Natural killer cell treated with Interleukin-12 subunit alpha and Interleukin-12 subunit beta and Interleukin-15 and Interleukin-18, amount 100 ng/mL, for 72 hours (primary cell): Measurements from ENCODE around the gene SMCO2. TPM values are rescaled to one million over a fixed set of nuclear protein-coding genes. Genes with fewer than 3 reads are reported as not detected.

Experiments
- ATAC-seq, 2 donors: fragments of 150-1000 bp; cut with Tn5 transposase in 1 of 2; sonication (Bioruptor Pico), chemical (Tn5 transposase) in 1 of 2; 2 replicates each; pipeline ENCODE4 v1.10.0; 2021
- DNase-seq: peaks from one replicate; pipeline ENCODE4 v3.0.0; 2022; ENCODE audit warnings: low spot score
- H3K27ac Mint-ChIP-seq, 2 donors: 1 replicate in 1 of 2; 2 replicates in 1 of 2; pipeline ENCODE4 v1.8.0; 2022; ENCODE audit warnings: mixed read lengths in 2 of 2, mild to moderate bottlenecking in 1 of 2, moderate library complexity in 1 of 2
- H3K27me3 Mint-ChIP-seq, 2 donors: 1 replicate in 1 of 2; 2 replicates in 1 of 2; pipeline ENCODE4 v1.8.0; 2022; ENCODE audit warnings: mixed read lengths in 2 of 2
- H3K36me3 Mint-ChIP-seq: one replicate; pipeline ENCODE4 v1.8.0; 2022; ENCODE audit warnings: mixed read lengths
- H3K4me1 Mint-ChIP-seq, 2 donors: 1 replicate in 1 of 2; 2 replicates in 1 of 2; pipeline ENCODE4 v1.8.0; 2022; ENCODE audit warnings: low read depth in 2 of 2, mixed read lengths in 2 of 2, mild to moderate bottlenecking in 1 of 2
- H3K4me3 Mint-ChIP-seq: one replicate; pipeline ENCODE4 v1.8.0; 2022; ENCODE audit warnings: mixed read lengths
- H3K9me3 Mint-ChIP-seq: 2 replicates; pipeline ENCODE4 v1.8.0; 2022; ENCODE audit warnings: mixed read lengths
- total RNA-seq, 2 donors: library from RNA; stranded (reverse); gene quantifications; one replicate each; pipeline ENCODE4 v1.2.3, GENCODE V29; 2022

SMCO2 gene
- 1 to 10 TPM; 1.0 to 1.1 TPM for total RNA-seq

DNA sequence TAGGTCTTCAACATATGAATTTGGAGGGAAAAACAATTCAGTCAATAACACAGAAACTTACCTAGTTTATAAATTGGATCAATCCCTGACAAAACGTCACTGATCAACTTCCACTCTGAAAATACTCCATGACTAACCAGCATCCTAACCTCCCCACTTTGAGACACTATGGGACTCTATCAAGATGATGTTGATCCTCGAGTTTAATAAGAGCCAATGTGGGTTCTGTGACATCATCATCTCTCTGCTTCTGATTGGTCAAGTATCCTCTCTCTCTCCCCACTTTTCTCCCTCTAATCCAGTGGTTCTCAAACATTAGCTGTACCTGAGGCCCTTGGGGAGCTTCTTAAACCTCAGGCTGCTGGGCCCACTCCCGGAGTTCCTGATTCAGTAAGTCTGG lies at the start of gene SMCO2:
SMCO2 (plus strand) TSS at position 301 of the 400 bp plus-strand sequence. CDS start 23,896 bp downstream, outside the sequence.
- Mint-ChIP-seq H3K4me3 (no peak within 1 kb of the TSS), H3K4me1 (no peaks in the 10 kb centered on the region), H3K27ac (no peak within 1 kb of the TSS), H3K9me3 (no peaks in the 10 kb centered on the region), H3K27me3 (peaks cover 2 to 21% of the 10 kb centered on the region in 2 donors), H3K36me3 (no peaks in the 10 kb centered on the region)
- ATAC-seq, result no peak
- no peak for DNase-seq

DNA sequence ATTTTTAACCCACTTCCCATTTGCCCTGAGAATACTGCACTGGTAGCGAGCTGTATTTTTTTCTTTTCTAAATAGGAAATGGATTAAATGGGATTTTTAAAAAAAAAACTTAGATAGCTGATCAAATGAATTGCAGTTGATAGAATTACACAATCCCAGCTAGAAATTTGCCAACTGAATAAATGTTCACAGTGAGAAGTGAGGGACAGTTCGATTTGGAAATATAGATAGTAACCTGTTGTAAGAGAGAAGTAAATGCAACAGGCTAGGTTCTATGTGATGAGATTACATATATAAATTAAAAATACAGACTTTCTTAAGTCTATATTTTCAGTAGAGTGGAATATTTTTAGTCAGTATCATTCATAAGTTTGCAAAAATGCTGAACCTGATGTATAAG lies 48.1 kb upstream of the SMCO2 start:
- H3K36me3 Mint-ChIP-seq, result no peaks in the 10 kb centered on the region
- peaks cover 0 to 2% of the 10 kb centered on the region in 2 donors for H3K27me3 Mint-ChIP-seq
- no peaks in the 10 kb centered on the region for H3K9me3 Mint-ChIP-seq
- H3K4me1 Mint-ChIP-seq, result no peaks in the 10 kb centered on the region
- DNase-seq, result no peak
- H3K27ac Mint-ChIP-seq, result no peak overlapping the region
- H3K4me3 Mint-ChIP-seq, result no peak overlapping the region
- ATAC-seq, result no peak

- no peak for ATAC-seq
- peaks cover 0 to 2% of the 10 kb centered on the region in 2 donors for H3K27me3 Mint-ChIP-seq
- DNase-seq, result no peak
- no peaks in the 10 kb centered on the region for H3K36me3 Mint-ChIP-seq
- no peaks in the 10 kb centered on the region for H3K4me1 Mint-ChIP-seq
- no peak overlapping the region for H3K4me3 Mint-ChIP-seq
- no peaks in the 10 kb centered on the region for H3K9me3 Mint-ChIP-seq
- no peak overlapping the region for H3K27ac Mint-ChIP-seq
Observed at GRCh38 chr12:27399074-27399473, 47.5 kb upstream of the SMCO2 start.

- no peaks in the 10 kb centered on the region for H3K27me3 Mint-ChIP-seq
- H3K36me3 Mint-ChIP-seq, result no peaks in the 10 kb centered on the region
- no peak overlapping the region for H3K4me3 Mint-ChIP-seq
- ATAC-seq, result no peak
- DNase-seq, result no peak
- H3K9me3 Mint-ChIP-seq, result no peaks in the 10 kb centered on the region
- H3K27ac Mint-ChIP-seq, result no peak overlapping the region
- H3K4me1 Mint-ChIP-seq, result no peaks in the 10 kb centered on the region
Observed at GRCh38 chr12:27400856-27401354, 45.6 kb upstream of the SMCO2 start.

DNA sequence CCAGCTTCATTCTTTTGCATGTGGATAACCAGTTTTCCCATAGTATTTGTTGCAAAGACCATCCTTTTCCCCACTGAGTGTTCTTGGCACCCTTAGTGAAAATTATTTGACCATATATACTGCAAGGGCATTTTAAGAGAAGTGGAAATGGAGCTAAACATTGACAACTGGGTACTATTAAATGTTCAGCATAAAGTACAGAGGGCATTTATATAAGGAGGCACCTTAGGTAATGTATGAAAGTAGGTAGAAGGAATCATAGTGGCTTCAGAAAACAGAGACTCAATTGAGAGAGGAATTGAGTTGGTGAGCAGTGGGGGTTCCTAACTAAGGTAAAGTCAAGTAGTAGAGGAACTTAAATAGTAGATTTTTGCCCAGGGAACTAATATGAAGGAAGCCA lies 34.5 kb upstream of the SMCO2 start:
- no peak for DNase-seq
- no peaks in the 10 kb centered on the region for H3K9me3 Mint-ChIP-seq
- no peak overlapping the region for H3K4me3 Mint-ChIP-seq
- peaks cover 14% of the 10 kb centered on the region for H3K36me3 Mint-ChIP-seq
- H3K27me3 Mint-ChIP-seq, result peaks cover 0 to 6% of the 10 kb centered on the region in 2 donors
- no peaks in the 10 kb centered on the region for H3K4me1 Mint-ChIP-seq
- no peak for ATAC-seq
- H3K27ac Mint-ChIP-seq, result no peak overlapping the region

DNA sequence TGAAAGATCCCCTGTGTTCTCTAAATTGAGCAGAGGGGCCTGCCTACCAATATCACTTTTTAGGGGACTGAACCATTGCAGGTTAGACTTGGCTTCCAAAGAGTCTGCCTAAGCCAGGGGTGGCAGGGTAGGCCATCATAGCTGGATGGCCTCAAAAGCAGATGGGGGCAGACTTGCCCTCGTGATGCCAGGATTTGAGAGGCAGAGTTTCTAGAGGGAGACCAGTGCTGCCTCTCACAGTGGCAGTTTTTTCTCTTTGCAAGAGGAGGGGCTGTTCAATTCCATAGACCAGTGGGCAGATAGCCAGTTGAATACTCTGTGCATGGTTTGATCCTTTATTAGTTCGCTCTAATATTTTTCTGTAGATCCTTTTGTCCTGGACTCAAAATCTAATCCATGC lies 23.8 kb upstream of the SMCO2 start:
- Mint-ChIP-seq H3K4me1 (no peaks in the 10 kb centered on the region), H3K27ac (no peak overlapping the region), H3K27me3 (peaks cover 0 to 4% of the 10 kb centered on the region in 2 donors), H3K4me3 (no peak overlapping the region), H3K36me3 (no peaks in the 10 kb centered on the region), H3K9me3 (no peaks in the 10 kb centered on the region)
- no peak for ATAC-seq
- DNase-seq, result no peak

- no peaks in the 10 kb centered on the region for H3K4me1 Mint-ChIP-seq
- no peak for DNase-seq
- no peak for ATAC-seq
- H3K4me3 Mint-ChIP-seq, result no peak overlapping the region
- peaks cover 2 to 6% of the 10 kb centered on the region in 2 donors for H3K27me3 Mint-ChIP-seq
- no peaks in the 10 kb centered on the region for H3K36me3 Mint-ChIP-seq
- H3K27ac Mint-ChIP-seq, result no peak overlapping the region
- no peaks in the 10 kb centered on the region for H3K9me3 Mint-ChIP-seq
Observed at GRCh38 chr12:27424631-27425230, 21.8 kb upstream of the SMCO2 start.

- H3K27ac Mint-ChIP-seq, result no peak overlapping the region
- no peaks in the 10 kb centered on the region for H3K36me3 Mint-ChIP-seq
- no peaks in the 10 kb centered on the region for H3K4me1 Mint-ChIP-seq
- H3K4me3 Mint-ChIP-seq, result no peak overlapping the region
- H3K9me3 Mint-ChIP-seq, result no peaks in the 10 kb centered on the region
- H3K27me3 Mint-ChIP-seq, result peaks cover 4 to 6% of the 10 kb centered on the region in 2 donors
- ATAC-seq (no peak), DNase-seq (no peak)
Observed at GRCh38 chr12:27425306-27425705, 21.2 kb upstream of the SMCO2 start.

DNA sequence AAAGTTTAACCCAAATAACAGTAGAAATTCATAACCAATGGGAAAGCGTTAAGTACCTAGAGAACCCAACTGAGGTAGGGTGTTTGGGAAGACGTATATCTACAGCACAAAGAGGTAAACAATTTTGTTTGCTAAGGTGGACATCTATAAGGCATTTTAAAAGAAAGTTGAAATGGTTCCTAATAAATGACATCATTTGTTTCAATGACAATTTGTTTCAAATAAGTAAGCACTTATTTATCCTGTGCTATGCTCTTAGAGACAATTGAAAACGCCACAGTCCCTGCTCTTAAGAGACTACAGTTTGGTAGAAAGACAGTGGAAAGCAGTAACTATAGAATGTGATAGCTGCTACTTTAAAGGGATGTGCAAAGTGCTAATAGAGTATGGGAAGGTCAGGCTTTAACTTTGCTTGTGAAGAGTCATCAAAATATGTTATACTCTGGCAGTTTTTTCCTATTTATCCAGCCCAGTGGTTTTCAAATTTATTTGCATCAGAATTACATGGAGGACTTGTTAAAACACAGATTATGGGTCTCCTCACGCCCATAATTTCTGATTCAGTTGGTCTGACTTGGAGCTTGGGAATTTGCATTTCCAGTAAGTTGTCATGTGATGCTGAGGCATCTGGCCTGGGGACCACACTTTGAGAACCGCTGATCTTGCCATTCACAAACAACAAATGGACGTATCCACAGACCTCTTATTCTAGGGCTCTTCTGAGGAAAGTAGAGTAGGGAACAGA lies 19.6 kb upstream of the SMCO2 start:
- peaks cover 4 to 6% of the 10 kb centered on the region in 2 donors for H3K27me3 Mint-ChIP-seq
- no peaks in the 10 kb centered on the region for H3K36me3 Mint-ChIP-seq
- ATAC-seq (no peak), DNase-seq (no peak)
- H3K4me1 Mint-ChIP-seq, result peaks cover 0 to 7% of the 10 kb centered on the region in 2 donors
- H3K27ac Mint-ChIP-seq, result no peak overlapping the region
- H3K9me3 Mint-ChIP-seq, result no peaks in the 10 kb centered on the region
- no peak overlapping the region for H3K4me3 Mint-ChIP-seq

DNA sequence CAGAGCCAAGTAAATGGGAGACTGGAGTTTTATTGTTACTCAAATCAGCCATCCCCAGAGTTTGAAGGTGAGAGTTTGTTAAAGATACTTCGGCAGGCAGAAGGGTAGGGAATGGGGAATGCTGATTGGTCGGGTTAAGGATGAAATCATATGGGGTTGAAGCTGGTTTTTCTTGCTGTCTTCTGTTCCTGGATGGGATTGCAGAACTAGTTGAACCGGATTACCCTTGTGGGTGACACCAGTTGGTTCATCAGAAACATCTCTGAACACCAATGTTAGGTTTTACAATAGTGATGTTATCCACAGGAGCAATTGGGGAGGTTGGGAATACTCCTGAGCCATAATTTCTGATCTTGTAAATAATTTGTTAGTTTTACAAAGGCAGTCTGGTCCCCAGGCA lies 18.7 kb upstream of the SMCO2 start:
- ATAC-seq (no peak), DNase-seq (no peak)
- Mint-ChIP-seq H3K9me3 (no peaks in the 10 kb centered on the region), H3K27me3 (peaks cover 4 to 6% of the 10 kb centered on the region in 2 donors), H3K4me1 (peaks cover 0 to 7% of the 10 kb centered on the region in 2 donors), H3K36me3 (no peaks in the 10 kb centered on the region), H3K4me3 (no peak overlapping the region), H3K27ac (no peak overlapping the region)

- Mint-ChIP-seq H3K27me3 (peaks cover 4 to 6% of the 10 kb centered on the region in 2 donors), H3K27ac (no peak overlapping the region), H3K9me3 (no peaks in the 10 kb centered on the region), H3K4me1 (peaks cover 0 to 7% of the 10 kb centered on the region in 2 donors), H3K4me3 (no peak overlapping the region), H3K36me3 (no peaks in the 10 kb centered on the region)
- ATAC-seq, result no peak
- no peak for DNase-seq
Observed at GRCh38 chr12:27428466-27428865, 18.1 kb upstream of the SMCO2 start.

DNA sequence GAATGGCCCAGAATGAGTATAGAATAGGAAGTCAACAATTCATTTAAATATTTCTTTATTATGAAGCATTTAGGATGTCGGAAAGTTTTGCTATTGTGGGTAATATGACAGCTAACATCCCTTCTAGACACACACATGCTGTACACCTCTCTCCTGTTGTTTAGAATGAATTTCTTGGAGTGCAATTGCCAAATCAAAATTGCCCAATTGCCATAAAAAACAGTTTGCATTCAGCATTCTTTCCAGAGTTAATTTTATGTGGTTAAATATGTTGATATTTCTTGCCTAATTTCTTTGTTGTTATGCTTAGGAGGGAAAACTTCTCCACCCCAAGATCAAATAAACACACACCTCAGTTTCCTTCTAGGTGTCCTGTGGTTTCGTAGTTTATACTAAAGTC lies 16.9 kb upstream of the SMCO2 start:
- ATAC-seq (no peak), DNase-seq (no peak)
- no peak overlapping the region for H3K27ac Mint-ChIP-seq
- H3K4me3 Mint-ChIP-seq, result no peak overlapping the region
- H3K4me1 Mint-ChIP-seq, result peaks cover 0 to 7% of the 10 kb centered on the region in 2 donors
- H3K27me3 Mint-ChIP-seq, result peaks cover 4 to 6% of the 10 kb centered on the region in 2 donors
- H3K9me3 Mint-ChIP-seq, result no peaks in the 10 kb centered on the region
- no peaks in the 10 kb centered on the region for H3K36me3 Mint-ChIP-seq

GRCh38 chr12:27431185-27431584 lies 15.4 kb upstream of the SMCO2 start:
- no peaks in the 10 kb centered on the region for H3K9me3 Mint-ChIP-seq
- DNase-seq (no peak), ATAC-seq (no peak)
- no peaks in the 10 kb centered on the region for H3K36me3 Mint-ChIP-seq
- H3K27ac Mint-ChIP-seq, result no peak overlapping the region
- H3K4me1 Mint-ChIP-seq, result peaks cover 10 to 18% of the 10 kb centered on the region in 2 donors
- H3K27me3 Mint-ChIP-seq, result peaks cover 4% of the 10 kb centered on the region in 2 donors
- H3K4me3 Mint-ChIP-seq, result no peak overlapping the region
